ENCODE measurements around the gene CAPN2.

The CAPN2 gene

GRCh38 chr1:223761411-223761810 lies 49.1 kb downstream of the CAPN2 start:
- no peak for DNase-seq

- DNase-seq, result no peak
Observed at GRCh38 chr1:223763251-223763650, 50.9 kb downstream of the CAPN2 start.

GRCh38 chr1:223763881-223764280 lies 51.5 kb downstream of the CAPN2 start:
- no peak for DNase-seq

- DNase-seq, result no peak
Observed at GRCh38 chr1:223765036-223765718, 52.8 kb downstream of the CAPN2 start.

- DNase-seq, result no peak
Observed at GRCh38 chr1:223765719-223766340, 53.5 kb downstream of the CAPN2 start.

GRCh38 chr1:223770621-223771315 lies 58.4 kb downstream of the CAPN2 start:
- no peak for DNase-seq

GRCh38 chr1:223771469-223771813 lies 59.1 kb downstream of the CAPN2 start:
- no peak for DNase-seq

- DNase-seq, result no peak
Observed at GRCh38 chr1:223771814-223772770, 59.8 kb downstream of the CAPN2 start.

- no peak for DNase-seq
Observed at GRCh38 chr1:223772771-223773160, 60.4 kb downstream of the CAPN2 start.

GRCh38 chr1:223774134-223774814 lies 61.9 kb downstream of the CAPN2 start:
- DNase-seq, result no peak

- DNase-seq, result no peak
Observed at GRCh38 chr1:223775054-223775453, 62.7 kb downstream of the CAPN2 start.

GRCh38 chr1:223775711-223776074 lies 63.4 kb downstream of the CAPN2 start:
- DNase-seq, result no peak

GRCh38 chr1:223776075-223776814 lies 63.9 kb downstream of the CAPN2 start:
- no peak for DNase-seq

GRCh38 chr1:223776826-223777454 lies 64.6 kb downstream of the CAPN2 start:
- no peak for DNase-seq

GRCh38 chr1:223780318-223780717 lies 68.0 kb downstream of the CAPN2 start:
- no peak for DNase-seq

- no peak for DNase-seq
Observed at GRCh38 chr1:223780949-223781348, 68.6 kb downstream of the CAPN2 start.

- no peak for DNase-seq
Observed at GRCh38 chr1:223783676-223784075, 71.3 kb downstream of the CAPN2 start.

- DNase-seq, result no peak
Observed at GRCh38 chr1:223784541-223784940, 72.2 kb downstream of the CAPN2 start.

- no peak for DNase-seq
Observed at GRCh38 chr1:223785808-223786207, 73.5 kb downstream of the CAPN2 start.

- DNase-seq, result no peak
Observed at GRCh38 chr1:223788746-223789415, 76.5 kb downstream of the CAPN2 start.

- DNase-seq, result no peak
Observed at GRCh38 chr1:223792046-223792445, 79.7 kb downstream of the CAPN2 start.

Measured in NCI-H2171 treated with DMSO at 0.1 percent for 48 hours (cell line).